CD4-positive, alpha-beta memory T cell (primary cell): ENCODE results near the gene SQOR. TPM values are rescaled to one million over a fixed set of nuclear protein-coding genes. Genes with fewer than 3 reads are reported as not detected.

ENCODE experiments used
- CTCF ChIA-PET: fragments of 350-600 bp; sonication (Branson Sonifier 250); formaldehyde crosslinking; loops from one replicate; lab custom pipeline; 2021; ENCODE audit warnings: inconsistent platforms; ENCODE audit not compliant: partially characterized antibody; lab: Charles Lee
- POLR2A ChIA-PET: fragments of 350-600 bp; sonication (Branson Sonifier 250); formaldehyde crosslinking; loops from one replicate; lab custom pipeline; 2021; ENCODE audit not compliant: partially characterized antibody; lab: Charles Lee
- DNase-seq, 5 donors: peaks; one replicate each; pipeline versions ENCODE4 v3.0.0 to v3.0.0-alpha.2; 2020 to 2022; ENCODE audit warnings: mixed read lengths in 1 of 5
- H3K27ac ChIP-seq: one replicate; pipeline ENCODE4 v1.7.0; 2013; ENCODE audit warnings: low read depth, low read length
- H3K27me3 ChIP-seq: 2 replicates; pipeline ENCODE4 v1.7.0; 2013; ENCODE audit warnings: mild to moderate bottlenecking, low read length, moderate library complexity; ENCODE audit not compliant: insufficient read depth
- H3K36me3 ChIP-seq: 2 replicates; pipeline ENCODE4 v1.7.0; 2013; ENCODE audit warnings: mild to moderate bottlenecking, low read length, moderate library complexity; ENCODE audit not compliant: insufficient read depth
- H3K4me1 ChIP-seq: 2 replicates; pipeline ENCODE4 v1.7.0; 2013; ENCODE audit warnings: mild to moderate bottlenecking, low read length, moderate library complexity; ENCODE audit not compliant: insufficient read depth
- H3K4me3 ChIP-seq, 2 donors: one replicate each; pipeline ENCODE4 v1.7.0; 2013; ENCODE audit warnings: low read length in 2 of 2, mild to moderate bottlenecking in 1 of 2
- H3K9me3 ChIP-seq, 2 donors: one replicate each; pipeline ENCODE4 v1.7.0; 2013; ENCODE audit warnings: low read length in 2 of 2, control low read depth in 1 of 2; ENCODE audit not compliant: control insufficient read depth in 1 of 2
- H3K27ac Mint-ChIP-seq, 7 donors: one replicate each; pipeline ENCODE4 v1.8.0; 2020 to 2021; ENCODE audit warnings: mixed read lengths in 7 of 7, mild to moderate bottlenecking in 6 of 7, inconsistent platforms in 3 of 7, moderate library complexity in 3 of 7
- H3K27me3 Mint-ChIP-seq, 2 donors: one replicate each; pipeline ENCODE4 v1.8.0; 2020 to 2021; ENCODE audit warnings: mixed read lengths in 2 of 2
- H3K36me3 Mint-ChIP-seq, 2 donors: one replicate each; pipeline ENCODE4 v1.8.0; 2020 to 2021; ENCODE audit warnings: mixed read lengths in 2 of 2, inconsistent platforms in 1 of 2, mild to moderate bottlenecking in 1 of 2
- H3K4me1 Mint-ChIP-seq, 4 donors: one replicate each; pipeline ENCODE4 v1.8.0; 2020 to 2021; ENCODE audit warnings: mixed read lengths in 4 of 4, mild to moderate bottlenecking in 1 of 4
- H3K4me3 Mint-ChIP-seq, 8 donors: one replicate each; pipeline ENCODE4 v1.8.0; 2020 to 2021; ENCODE audit warnings: mixed read lengths in 8 of 8, mild to moderate bottlenecking in 7 of 8, moderate library complexity in 6 of 8, inconsistent platforms in 3 of 8
- H3K9me3 Mint-ChIP-seq, 8 donors: one replicate each; pipeline ENCODE4 v1.8.0; 2020 to 2021; ENCODE audit warnings: mixed read lengths in 8 of 8, mild to moderate bottlenecking in 5 of 8, inconsistent platforms in 3 of 8, moderate library complexity in 1 of 8
- intact Hi-C: fragments of 100-400 bp; cut with micrococcal nuclease; formaldehyde crosslinking; loops from one replicate; pipeline ENCODE4 v1.15.1; 2023
- polyA plus RNA-seq, 2 donors: library from polyadenylated mRNA; unstranded; fragments of 300-500 nt; fragmentation: Illumina TruSeq; gene quantifications; one replicate each; pipeline ENCODE4 v1.2.3, GENCODE V29; 2021
- total RNA-seq, 2 experiments: library from RNA; stranded (reverse); gene quantifications; one replicate each; pipeline ENCODE4 v1.2.3, GENCODE V29; 2021

Gene SQOR
- total and polyA plus RNA-seq, 4 experiments from 2014 or later = 47.9 to 183 (median 84.6) TPM

GRCh38 chr15:45628136-45628535 lies 6.7 kb upstream of the SQOR start:
- no peak overlapping the region for H3K4me3 Mint-ChIP-seq
- Histone ChIP-seq H3K4me3 (no peak overlapping the region), H3K4me1 (no peaks in the 10 kb centered on the region), H3K27ac (no peak overlapping the region), H3K36me3 (no peaks in the 10 kb centered on the region), H3K9me3 (no peaks in the 10 kb centered on the region), H3K27me3 (no peaks in the 10 kb centered on the region)
- H3K36me3 Mint-ChIP-seq = peaks cover 6 to 12% of the 10 kb centered on the region in 2 donors
- H3K9me3 Mint-ChIP-seq = peaks cover 2 to 39% (median 31%) of the 10 kb centered on the region in 8 donors
- no peak overlapping the region for H3K27ac Mint-ChIP-seq
- ChIA-PET CTCF (interaction anchor here (0.8 kb wide), 1 partner anchor 14 kb away, joined by 4 read pairs; no protein-coding TSS in a partner anchor), POLR2A (no interaction called here)
- intact Hi-C loops = no loop called here
- DNase-seq = no peak
- H3K27me3 Mint-ChIP-seq = no peaks in the 10 kb centered on the region
- peaks cover 0 to 5% (median 3%) of the 10 kb centered on the region in 4 donors for H3K4me1 Mint-ChIP-seq

DNA sequence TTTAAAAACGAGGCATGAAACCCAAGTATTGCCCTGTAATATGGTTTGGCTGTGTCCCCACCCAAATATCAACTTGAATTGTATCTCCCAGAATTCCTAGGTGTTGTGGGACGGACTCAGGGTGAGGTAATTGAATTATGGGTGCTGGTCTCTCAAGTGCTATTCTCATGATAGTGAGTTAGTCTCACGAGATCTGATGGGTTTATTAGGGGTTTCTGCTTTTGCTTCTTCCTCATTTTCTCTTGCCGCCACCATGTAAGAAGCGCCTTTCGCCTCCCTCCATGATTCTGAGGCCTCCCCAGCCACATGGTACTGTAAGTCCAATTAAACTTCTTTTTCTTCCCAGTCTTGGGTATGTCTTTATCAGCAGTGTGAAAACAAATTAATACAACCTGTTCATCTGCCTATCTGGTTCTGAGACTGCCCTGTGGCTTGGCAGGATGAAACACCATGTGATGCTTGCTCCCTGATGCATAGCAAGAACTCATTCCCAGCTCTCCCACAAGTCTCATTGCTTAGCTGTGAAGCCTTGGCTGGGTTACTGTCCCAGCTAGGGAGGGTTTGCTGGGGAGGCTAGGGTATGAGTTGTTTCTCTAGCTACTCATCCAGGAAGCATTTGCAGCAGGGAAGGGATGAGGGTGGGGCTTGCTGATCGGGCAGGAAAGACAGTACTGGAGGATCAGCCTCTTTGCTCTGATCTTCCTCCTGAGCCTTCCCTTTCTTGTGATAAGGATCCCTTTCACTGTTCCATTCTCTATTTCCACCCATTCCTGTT lies 3.7 kb upstream of the SQOR start:
- intact Hi-C loops = no loop called here
- H3K4me1 Mint-ChIP-seq = peaks cover 9 to 21% (median 11%) of the 10 kb centered on the region in 4 donors
- POLR2A ChIA-PET = interaction anchor here (1.4 kb wide), 1 partner anchor 44 kb away, joined by 3 read pairs; the partner anchor contains the start of gene BLOC1S6
- no peak for DNase-seq
- H3K27me3 Mint-ChIP-seq = no peaks in the 10 kb centered on the region
- H3K9me3 Mint-ChIP-seq = peaks cover 2 to 19% (median 13%) of the 10 kb centered on the region in 8 donors
- peak overlapping the region in 1 of 7 donors; percentile 57 for H3K27ac Mint-ChIP-seq
- peaks cover 9 to 10% of the 10 kb centered on the region in 2 donors for H3K36me3 Mint-ChIP-seq
- Histone ChIP-seq H3K36me3 (no peaks in the 10 kb centered on the region), H3K27me3 (no peaks in the 10 kb centered on the region), H3K4me3 (no peak overlapping the region), H3K9me3 (no peaks in the 10 kb centered on the region), H3K4me1 (peaks cover 10% of the 10 kb centered on the region), H3K27ac (no peak overlapping the region)
- no peak overlapping the region for H3K4me3 Mint-ChIP-seq
- CTCF ChIA-PET = no interaction called here

- Mint-ChIP-seq H3K27ac (no peak overlapping the region), H3K9me3 (peaks cover 2 to 12% (median 7%) of the 10 kb centered on the region in 8 donors), H3K4me3 (peak overlapping the region in 1 of 8 donors; percentile 1), H3K4me1 (peaks cover 9 to 25% (median 14%) of the 10 kb centered on the region in 4 donors), H3K36me3 (peaks cover 3 to 8% of the 10 kb centered on the region in 2 donors), H3K27me3 (no peaks in the 10 kb centered on the region)
- Histone ChIP-seq H3K27me3 (no peaks in the 10 kb centered on the region), H3K36me3 (no peaks in the 10 kb centered on the region), H3K4me3 (no peak overlapping the region), H3K9me3 (no peaks in the 10 kb centered on the region), H3K4me1 (peaks cover 16% of the 10 kb centered on the region), H3K27ac (no peak overlapping the region)
- DNase-seq = no peak
- ChIA-PET CTCF (no interaction called here), POLR2A (interaction anchor here (1.4 kb wide), 1 partner anchor 45 kb away, joined by 3 read pairs; the partner anchor contains the start of gene BLOC1S6)
- intact Hi-C loops = no loop called here
These were observed 3.1 kb upstream of the SQOR start for GRCh38 chr15:45631776-45632175.

- Histone ChIP-seq H3K4me3 (peak overlapping the region; percentile 76 to 90), H3K36me3 (no peaks in the 10 kb centered on the region), H3K9me3 (no peaks in the 10 kb centered on the region), H3K27me3 (no peaks in the 10 kb centered on the region), H3K27ac (peak overlapping the region; percentile 67), H3K4me1 (peaks cover 51% of the 10 kb centered on the region)
- Mint-ChIP-seq H3K4me1 (peaks cover 27 to 59% (median 47%) of the 10 kb centered on the region in 4 donors), H3K4me3 (peak overlapping the region; percentile 88 to 99 (median 98)), H3K9me3 (no peaks in the 10 kb centered on the region), H3K27ac (peak overlapping the region; percentile 90 to 96 (median 95)), H3K27me3 (no peaks in the 10 kb centered on the region), H3K36me3 (peaks cover 16 to 17% of the 10 kb centered on the region in 2 donors)
- POLR2A ChIA-PET = interaction anchor here (1.1 to 3.5 kb wide), 5 partner anchors 10 to 435 kb away, joined by 5 to 39 read pairs (median 9); partner anchors contain the start of gene BLOC1S6
- CTCF ChIA-PET = interaction anchor here (0.6 to 1.6 kb wide), 8 partner anchors 9 to 178 kb away, joined by 3 to 6 read pairs (median 3); partner anchors contain the start of gene BLOC1S6
- peak; percentile 51 to 70 (median 55) for DNase-seq
- intact Hi-C loops = loop anchor here (2.0 kb wide), 2 partner anchors 70 to 434 kb away; no protein-coding TSS in a partner anchor
These were observed 386 bp downstream of the SQOR start for GRCh38 chr15:45635191-45635638.

- H3K4me3 Mint-ChIP-seq = peak overlapping the region; percentile 88 to 99 (median 98)
- peak overlapping the region; percentile 67 for H3K27ac ChIP-seq
- peaks cover 17% of the 10 kb centered on the region in 2 donors for H3K36me3 Mint-ChIP-seq
- H3K4me1 Mint-ChIP-seq = peaks cover 27 to 65% (median 52%) of the 10 kb centered on the region in 4 donors
- ChIA-PET POLR2A (interaction anchor here (1.1 to 3.5 kb wide), 5 partner anchors 9 to 436 kb away, joined by 5 to 39 read pairs (median 9); partner anchors contain the start of gene BLOC1S6), CTCF (interaction anchor here (1.1 to 2.4 kb wide), 5 partner anchors 8 to 178 kb away, joined by 3 to 10 read pairs (median 5); partner anchors contain the start of gene BLOC1S6)
- peak overlapping the region; percentile 76 to 90 for H3K4me3 ChIP-seq
- H3K27ac Mint-ChIP-seq = peak overlapping the region; percentile 90 to 96 (median 95)
- H3K9me3 ChIP-seq = no peaks in the 10 kb centered on the region
- H3K36me3 ChIP-seq = no peaks in the 10 kb centered on the region
- H3K9me3 Mint-ChIP-seq = no peaks in the 10 kb centered on the region
- DNase-seq = no peak
- no peaks in the 10 kb centered on the region for H3K27me3 ChIP-seq
- H3K4me1 ChIP-seq = peaks cover 56% of the 10 kb centered on the region
- intact Hi-C loops = loop anchor here (2.0 kb wide), 2 partner anchors 69 to 435 kb away; no protein-coding TSS in a partner anchor
- H3K27me3 Mint-ChIP-seq = no peaks in the 10 kb centered on the region
These were observed 999 bp downstream of the SQOR start for GRCh38 chr15:45635763-45636292.

GRCh38 chr15:45637141-45637540 lies 2.3 kb downstream of the SQOR start:
- peaks cover 0 to 2% (median 0%) of the 10 kb centered on the region in 8 donors for H3K9me3 Mint-ChIP-seq
- Histone ChIP-seq H3K4me1 (peaks cover 69% of the 10 kb centered on the region), H3K9me3 (no peaks in the 10 kb centered on the region), H3K4me3 (peak overlapping the region; percentile 1 to 14), H3K36me3 (no peaks in the 10 kb centered on the region), H3K27me3 (no peaks in the 10 kb centered on the region), H3K27ac (peak overlapping the region; percentile 48)
- intact Hi-C loops = loop anchor here (1.0 kb wide), 1 partner anchor 115 kb away; the partner anchor contains the start of gene SLC30A4
- ChIA-PET CTCF (interaction anchor here (1.0 to 2.4 kb wide), 6 partner anchors 10 to 439 kb away, joined by 3 to 10 read pairs (median 4); no protein-coding TSS in a partner anchor), POLR2A (interaction anchor here (1.0 to 3.7 kb wide), 9 partner anchors 12 to 1349 kb away, joined by 3 to 34 read pairs (median 6); partner anchors contain the start of gene BLOC1S6)
- peaks cover 30 to 73% (median 62%) of the 10 kb centered on the region in 4 donors for H3K4me1 Mint-ChIP-seq
- no peak for DNase-seq
- peak overlapping the region; percentile 82 to 98 (median 97) for H3K27ac Mint-ChIP-seq
- peaks cover 20 to 23% of the 10 kb centered on the region in 2 donors for H3K36me3 Mint-ChIP-seq
- H3K4me3 Mint-ChIP-seq = peak overlapping the region; percentile 86 to 95 (median 88)
- H3K27me3 Mint-ChIP-seq = no peaks in the 10 kb centered on the region
